ENCODE data around the gene TFIP11. TPM values are rescaled to one million over a fixed set of nuclear protein-coding genes. Genes with fewer than 3 reads are reported as not detected.

TFIP11 gene
- total and polyA plus RNA-seq, 12 donors = 25.0 to 73.3 (median 37.2) TPM

GRCh38 chr22:26494506-26494905, 17.8 kb downstream of the TFIP11 start:
- Histone ChIP-seq H3K9me3 (replicated peaks in 1 of 3) (no peaks in the 10 kb centered on the region), H3K36me3 (replicated peaks in 1 of 2) (peaks cover 0 to 97% of the 10 kb centered on the region in 2 donors), H3K4me3 (no peak overlapping the region), H3K27me3 (no peaks in the 10 kb centered on the region), H3K27ac (peak overlapping the region in 1 of 5 donors; percentile 3), H3K4me1 (replicated peaks in 1 of 2) (peaks cover 6 to 12% of the 10 kb centered on the region in 2 donors)
- no peak for TF ChIP-seq CTCF (IDR thresholded peaks at IDR 0.05)
- no peak for TF ChIP-seq POLR2A (IDR thresholded peaks at IDR 0.05)
- no peak for DNase-seq
- intact Hi-C loops (cut with DNase I) = loop anchor here in 1 of 2 donors (5.0 kb wide), 1 partner anchor 93 kb away; no protein-coding TSS in a partner anchor

- no peak overlapping the region for H3K4me3 ChIP-seq
- intact Hi-C loops (cut with DNase I) = loop anchor here in 1 of 2 donors (5.0 kb wide), 1 partner anchor 95 kb away; no protein-coding TSS in a partner anchor
- H3K9me3 ChIP-seq (replicated peaks in 1 of 3) = no peaks in the 10 kb centered on the region
- peaks cover 0 to 96% of the 10 kb centered on the region in 2 donors for H3K36me3 ChIP-seq (replicated peaks in 1 of 2)
- peaks cover 6 to 12% of the 10 kb centered on the region in 2 donors for H3K4me1 ChIP-seq (replicated peaks in 1 of 2)
- TF ChIP-seq POLR2A (IDR thresholded peaks at IDR 0.05) (no peak), CTCF (IDR thresholded peaks at IDR 0.05) (no peak)
- 84 to 93% (median 92%) methylated on average over 4 to 9 of the region's 9 CpGs for WGBS, 4 donors
- DNase-seq = no peak
- H3K27ac ChIP-seq = peak overlapping the region in 1 of 5 donors; percentile 6
- H3K27me3 ChIP-seq = no peaks in the 10 kb centered on the region
Measured at GRCh38 chr22:26492220-26492619, 20.1 kb downstream of the TFIP11 start.

DNA sequence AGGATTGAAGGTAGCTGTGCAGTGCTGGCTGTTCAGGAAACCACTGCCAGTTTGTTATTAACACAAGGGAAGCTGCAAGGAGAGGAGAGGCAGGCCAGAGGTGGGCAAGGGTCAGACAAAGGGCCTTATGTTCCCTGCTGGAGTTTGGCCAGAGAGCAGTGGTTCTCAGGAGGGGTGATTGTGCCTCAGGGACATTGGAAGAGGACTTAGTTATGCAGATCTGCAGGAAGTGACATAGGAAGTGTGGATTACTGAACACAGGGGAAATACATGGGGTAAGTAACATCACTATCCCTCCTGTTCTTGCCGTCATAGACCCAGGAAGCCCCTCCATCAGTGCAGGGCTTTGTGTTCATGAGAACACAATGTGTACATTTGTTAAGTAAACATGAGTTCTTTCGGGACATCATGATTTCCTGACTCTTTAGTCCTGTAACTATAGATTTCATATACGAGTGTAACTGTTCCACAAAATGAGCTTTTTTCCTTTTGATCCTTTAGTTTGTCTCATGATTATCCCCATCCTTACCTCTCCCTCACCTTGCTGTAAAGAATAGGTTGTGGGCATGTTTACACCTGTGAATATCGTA, 22.7 kb downstream of the TFIP11 start:
- intact Hi-C loops (cut with DNase I) = loop anchor here in 1 of 2 donors (5.0 kb wide), 1 partner anchor 98 kb away; no protein-coding TSS in a partner anchor
- H3K27ac ChIP-seq = no peak overlapping the region
- no peak overlapping the region for H3K4me3 ChIP-seq
- WGBS, 4 donors = 83 to 89% (median 84%) methylated on average over 4 of the region's 4 CpGs
- peaks cover 0 to 70% of the 10 kb centered on the region in 2 donors for H3K36me3 ChIP-seq (replicated peaks in 1 of 2)
- H3K9me3 ChIP-seq (replicated peaks in 1 of 3) = no peaks in the 10 kb centered on the region
- H3K4me1 ChIP-seq (replicated peaks in 1 of 2) = peaks cover 12 to 23% of the 10 kb centered on the region in 2 donors
- DNase-seq = no peak
- TF ChIP-seq CTCF (IDR thresholded peaks at IDR 0.05) = no peak
- TF ChIP-seq POLR2A (IDR thresholded peaks at IDR 0.05) = no peak
- H3K27me3 ChIP-seq = no peaks in the 10 kb centered on the region

GRCh38 chr22:26487996-26488395, 24.3 kb downstream of the TFIP11 start:
- no peaks in the 10 kb centered on the region for H3K9me3 ChIP-seq (replicated peaks in 1 of 3)
- no peak for DNase-seq
- 0 to 53% (median 39%) methylated on average over 1 to 3 of the region's 3 CpGs for WGBS, 4 donors
- H3K4me1 ChIP-seq (replicated peaks in 1 of 2) = peaks cover 10 to 21% of the 10 kb centered on the region in 2 donors
- intact Hi-C loops (cut with DNase I) = no loop called here
- H3K36me3 ChIP-seq (replicated peaks in 1 of 2) = peaks cover 0 to 54% of the 10 kb centered on the region in 2 donors
- no peak overlapping the region for H3K4me3 ChIP-seq
- TF ChIP-seq CTCF (IDR thresholded peaks at IDR 0.05) = no peak
- no peak for TF ChIP-seq POLR2A (IDR thresholded peaks at IDR 0.05)
- H3K27ac ChIP-seq = no peak overlapping the region
- H3K27me3 ChIP-seq = no peaks in the 10 kb centered on the region

Measured in adrenal gland (tissue), 12 donors.